ENCODE measurements around the gene NOS1AP.
A peak's percentile ranks its signal among the peaks of the same experiment; 100 is the strongest.

The NOS1AP gene

DNA sequence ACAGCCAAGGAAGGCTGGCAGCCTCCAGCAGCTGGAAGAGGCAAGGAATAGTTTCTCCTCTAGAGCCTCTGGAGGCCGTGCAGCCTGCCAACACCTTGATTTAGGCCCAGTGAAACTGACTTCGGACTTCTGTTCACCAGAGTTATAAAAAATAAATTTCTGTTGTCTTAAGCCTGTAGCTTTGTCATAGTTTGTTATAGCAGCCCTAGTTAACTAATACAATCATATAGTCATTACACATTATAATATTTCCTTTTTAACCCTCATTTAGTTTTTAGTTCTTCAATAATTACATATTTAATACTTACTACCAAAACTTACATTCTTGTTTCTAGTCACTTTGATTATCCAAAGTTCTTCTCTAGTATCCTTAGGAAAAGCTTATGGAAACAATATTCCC is 20.3 kb downstream of the NOS1AP start:
- DNase-seq (ENCODE audit: low read depth) = no peak

DNA sequence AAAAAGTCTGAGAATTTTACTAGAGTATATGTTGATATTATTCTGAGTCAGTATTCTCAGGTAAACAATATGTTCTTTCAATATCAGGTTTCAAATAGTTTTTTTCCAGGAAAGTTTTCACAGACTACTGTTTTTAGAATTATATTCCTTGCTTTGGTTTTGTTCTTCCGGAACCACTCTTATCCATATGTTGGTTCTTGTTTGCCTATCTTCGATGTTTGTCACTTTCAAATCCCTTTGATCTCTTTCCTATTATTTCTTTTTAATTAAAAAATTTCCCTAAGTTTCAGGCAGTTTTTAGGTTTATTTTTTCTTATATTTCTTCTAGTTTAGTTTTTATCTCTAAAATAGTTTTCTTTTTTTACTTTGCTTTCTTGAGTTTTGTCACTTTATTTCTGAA is 20.9 kb downstream of the NOS1AP start:
- no peak for DNase-seq (ENCODE audit: low read depth)

DNA sequence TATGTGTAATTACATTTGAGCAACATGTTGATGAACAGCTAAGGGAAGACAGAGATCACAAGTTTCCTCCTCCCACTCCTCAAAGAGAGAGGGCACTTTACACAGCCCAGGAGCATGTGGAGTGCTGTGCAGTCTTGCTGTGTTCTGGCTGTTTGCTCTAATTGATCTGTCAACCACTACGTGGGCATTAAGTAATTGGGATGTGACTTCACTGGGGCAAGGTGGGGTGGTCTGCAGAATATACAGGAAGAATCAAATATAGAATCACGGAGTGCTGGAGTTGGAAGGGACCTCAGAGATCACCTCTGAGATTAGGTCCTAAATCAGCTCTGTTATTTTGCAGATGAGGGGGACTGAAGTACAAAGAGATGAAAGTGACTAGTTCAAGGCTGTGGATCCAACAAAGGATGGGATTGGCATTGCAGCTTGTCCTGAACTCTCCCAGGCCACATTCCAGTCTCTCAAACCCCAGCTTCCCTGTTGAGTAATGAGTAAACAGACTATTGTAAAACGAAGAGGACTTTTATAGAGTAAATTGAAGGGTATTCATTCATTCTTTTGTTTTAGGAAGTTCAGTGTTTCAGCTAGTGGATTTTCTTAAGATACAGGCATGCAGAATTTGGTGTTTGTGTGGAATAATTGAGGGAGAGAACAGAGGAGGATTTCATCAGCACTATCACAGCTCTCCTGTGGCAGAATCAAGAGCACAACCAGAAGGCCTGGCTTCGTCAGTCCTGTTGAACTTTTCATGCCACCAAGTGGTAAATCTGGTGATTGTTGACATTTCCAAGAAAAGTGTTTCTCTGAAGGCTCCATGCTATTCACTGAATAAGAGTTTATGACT is 22.4 kb downstream of the NOS1AP start:
- DNase-seq (ENCODE audit: low read depth) = no peak

DNA sequence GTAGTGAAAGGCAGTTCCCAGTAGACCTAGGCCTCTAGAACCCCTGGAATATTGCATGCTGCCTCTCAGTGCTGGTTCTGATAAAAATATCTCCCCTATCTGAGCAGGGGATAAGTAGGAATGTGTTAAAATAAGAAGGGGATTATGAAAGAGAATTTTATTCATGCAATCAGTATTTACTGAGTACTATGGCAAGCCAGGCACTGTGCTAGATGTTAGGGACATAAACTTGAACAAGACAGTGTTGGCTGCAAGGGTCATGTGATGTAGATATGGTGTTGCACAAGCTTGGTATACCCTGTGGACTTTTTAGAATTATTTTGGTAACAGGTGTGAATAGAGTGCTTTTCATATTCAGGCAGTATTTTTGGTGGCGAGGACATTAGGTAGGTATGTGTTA is 23.6 kb downstream of the NOS1AP start:
- DNase-seq (ENCODE audit: low read depth) = no peak

DNA sequence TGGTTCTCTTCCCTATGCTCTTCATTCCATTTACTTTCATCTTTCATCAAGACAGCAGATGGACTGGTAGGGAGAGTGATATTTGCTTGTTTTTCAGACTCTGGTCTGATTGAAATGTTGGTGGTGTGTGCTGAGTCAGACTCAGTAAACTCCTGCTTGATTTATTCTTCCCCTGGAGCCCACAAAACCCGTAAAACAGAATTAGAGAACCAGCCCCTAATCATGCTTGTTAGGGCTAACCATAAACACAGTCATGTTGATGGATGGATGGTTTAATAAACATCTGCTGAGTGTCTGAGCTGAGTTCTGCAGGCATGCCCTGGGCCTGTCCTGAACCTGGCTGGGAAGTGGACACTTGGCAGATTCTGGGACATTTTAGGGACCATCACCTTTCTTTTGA is 24.8 kb downstream of the NOS1AP start:
- DNase-seq (ENCODE audit: low read depth) = peak; percentile 24

DNA sequence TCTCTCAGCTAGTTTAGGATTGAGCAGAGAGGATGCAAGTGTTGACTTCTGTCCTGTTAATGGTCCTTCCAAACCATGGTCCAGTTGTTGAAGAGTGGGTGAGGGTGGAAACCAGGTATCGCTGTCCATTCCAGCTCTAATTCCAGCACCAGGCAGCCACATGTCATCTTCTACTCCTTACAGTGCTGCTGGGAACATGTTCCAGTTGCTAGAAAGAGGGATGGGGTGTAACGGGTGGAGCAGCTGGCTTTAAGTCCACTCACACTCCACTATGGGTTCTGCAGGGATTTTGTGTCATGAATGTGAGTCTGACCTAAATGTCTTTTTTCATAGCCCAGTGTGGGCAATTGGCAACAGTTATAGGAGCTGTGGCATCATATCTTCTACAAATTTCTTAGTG is 25.2 kb downstream of the NOS1AP start:
- DNase-seq (ENCODE audit: low read depth) = no peak

DNA sequence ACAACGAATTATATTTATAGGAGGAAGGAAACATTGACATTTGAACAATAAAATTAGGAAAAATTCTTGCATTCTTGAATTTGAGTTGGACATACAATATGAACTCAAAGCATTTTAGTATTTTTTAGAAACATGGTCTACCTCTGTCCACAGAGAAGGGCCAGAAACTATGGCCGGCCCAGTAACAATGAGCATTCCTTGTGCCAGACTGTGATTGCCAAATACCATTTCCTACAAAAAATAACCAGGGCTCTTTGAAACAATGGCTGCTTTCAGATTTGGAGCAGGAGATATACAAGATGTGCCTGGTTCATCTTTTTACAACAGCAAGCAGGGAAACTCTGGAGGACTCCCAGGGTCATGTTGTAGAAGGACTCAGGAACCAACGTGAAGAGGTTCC is 38.4 kb downstream of the NOS1AP start:
- DNase-seq (ENCODE audit: low read depth) = no peak

DNA sequence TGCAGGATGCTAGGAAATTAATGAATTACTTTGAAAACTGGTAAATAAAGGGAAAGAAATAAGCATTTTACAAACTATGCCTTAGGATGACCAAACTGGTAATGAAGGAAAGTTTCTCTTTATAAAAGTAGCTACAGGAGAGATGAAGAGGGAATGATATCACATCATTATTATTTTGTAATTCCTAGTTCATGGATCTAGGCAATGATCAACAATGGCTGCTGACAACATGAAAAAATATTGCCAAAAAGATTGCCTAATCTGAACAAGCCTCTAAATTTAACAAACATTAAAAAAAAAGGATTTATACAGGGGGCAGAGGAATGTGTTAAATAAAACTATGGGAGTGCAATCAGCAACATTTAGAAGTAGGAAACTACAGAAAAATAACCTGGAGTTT is 38.9 kb downstream of the NOS1AP start:
- DNase-seq (ENCODE audit: low read depth) = no peak

DNA sequence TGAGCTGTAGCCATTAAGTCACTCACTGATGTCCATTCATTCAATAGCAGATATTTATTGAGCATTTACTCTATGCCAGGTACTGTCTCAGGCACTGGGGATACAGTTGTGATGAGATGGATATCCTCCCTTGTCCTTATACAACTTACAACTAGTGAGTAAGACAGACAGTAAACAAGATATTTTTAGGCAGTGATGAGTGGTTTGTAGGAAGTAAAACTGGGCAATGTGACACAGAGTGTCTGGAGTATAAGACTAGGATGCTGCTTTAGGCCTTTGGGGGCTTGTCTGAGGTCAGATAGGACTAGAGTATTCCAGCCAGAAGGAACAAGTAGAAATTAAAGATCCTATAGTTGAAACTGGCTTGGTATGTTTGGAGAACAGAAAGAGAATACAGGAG is 41.4 kb downstream of the NOS1AP start:
- no peak for DNase-seq (ENCODE audit: low read depth)

DNA sequence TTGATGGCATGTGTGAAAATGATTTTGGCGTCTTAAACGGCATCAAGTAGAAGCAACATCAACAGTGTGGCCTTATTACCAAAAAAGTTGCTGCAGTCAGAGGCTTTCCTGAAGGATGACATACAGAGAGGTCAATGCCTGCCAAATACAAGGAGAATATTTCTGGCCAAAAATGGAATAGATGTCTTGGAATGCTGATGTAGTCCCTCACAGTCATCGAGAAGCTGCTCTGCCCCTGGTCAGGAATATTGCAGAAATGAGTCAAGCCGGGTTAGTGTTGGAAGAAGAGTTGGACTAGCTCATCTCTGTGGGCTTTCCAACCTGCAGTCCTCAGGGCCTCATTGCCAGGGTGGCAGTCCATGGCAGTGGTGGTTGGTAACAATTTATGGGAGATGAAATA is 42.1 kb downstream of the NOS1AP start:
- no peak for DNase-seq (ENCODE audit: low read depth)

DNA sequence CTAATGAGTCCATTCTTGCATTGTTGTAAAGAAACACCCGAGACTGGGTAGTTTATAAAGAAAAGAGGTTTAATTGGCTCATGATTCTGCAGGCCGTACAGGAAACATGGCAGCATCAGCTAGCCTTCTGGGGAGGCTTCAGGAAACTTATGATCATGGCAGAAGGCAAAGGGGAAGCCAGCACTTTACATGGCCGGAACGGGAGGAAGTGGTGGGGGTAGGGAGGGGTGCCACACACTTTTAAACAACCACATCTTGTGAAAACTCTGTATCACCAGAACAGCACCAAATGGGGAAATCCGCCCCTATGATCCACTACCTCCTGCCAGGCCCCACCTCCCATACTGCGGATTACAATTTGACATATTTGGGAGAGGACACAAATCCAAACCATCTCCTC is 43.9 kb downstream of the NOS1AP start:
- no peak for DNase-seq (ENCODE audit: low read depth)

DNA sequence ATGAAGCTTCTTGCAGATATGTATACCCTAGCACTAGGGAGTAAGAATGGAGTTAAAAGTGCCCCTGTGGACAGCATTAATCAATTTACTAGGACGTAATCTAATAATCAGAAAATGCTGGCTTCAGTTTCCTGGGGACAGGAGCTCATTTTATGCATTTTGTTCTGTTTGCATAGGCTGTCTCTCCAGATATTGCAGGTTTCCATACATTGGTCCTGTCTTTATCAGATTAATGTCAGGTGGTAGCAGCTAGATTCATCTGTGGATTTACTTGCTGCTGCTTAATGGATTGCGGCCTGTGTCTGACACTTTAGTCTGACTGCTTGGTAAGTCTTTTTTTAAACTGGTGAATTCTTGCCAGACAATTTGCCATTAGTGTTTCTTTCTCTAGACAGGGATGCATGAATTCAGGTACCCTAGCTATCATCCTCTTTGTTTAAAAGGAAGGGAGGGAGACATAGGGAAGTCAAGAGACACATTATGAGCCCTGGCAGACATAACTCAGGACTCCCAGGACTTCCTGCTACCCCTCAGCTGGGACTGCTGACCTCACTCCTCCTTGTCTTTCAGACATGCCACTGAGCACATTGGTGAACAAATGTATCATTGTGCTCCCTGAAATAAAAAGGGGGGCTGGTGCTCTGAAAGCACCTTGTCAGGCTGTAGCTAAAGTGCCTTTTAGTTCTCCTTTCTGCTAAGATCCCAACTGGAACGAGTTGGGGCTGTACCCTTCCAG is 47.7 kb downstream of the NOS1AP start:
- DNase-seq (ENCODE audit: low read depth) = no peak

DNA sequence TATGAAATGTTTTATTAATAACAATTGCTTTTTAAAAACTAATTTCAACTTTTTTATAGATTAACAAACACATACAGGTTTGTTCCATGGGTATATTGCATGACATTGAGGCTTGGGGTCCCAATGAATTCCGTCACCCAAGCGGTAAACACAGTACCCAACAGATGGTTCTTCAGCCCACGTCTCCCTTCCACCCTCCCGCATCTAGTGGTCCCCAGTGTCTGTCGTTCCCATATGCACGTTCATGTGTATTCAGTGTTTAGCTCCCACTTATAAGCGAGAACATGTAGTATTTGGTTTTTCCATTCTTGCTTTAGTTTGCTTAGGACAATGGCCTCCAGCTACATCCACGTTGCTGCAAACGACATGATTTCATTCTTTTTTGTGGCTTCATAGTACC is 48.6 kb downstream of the NOS1AP start:
- DNase-seq (ENCODE audit: low read depth) = no peak

DNA sequence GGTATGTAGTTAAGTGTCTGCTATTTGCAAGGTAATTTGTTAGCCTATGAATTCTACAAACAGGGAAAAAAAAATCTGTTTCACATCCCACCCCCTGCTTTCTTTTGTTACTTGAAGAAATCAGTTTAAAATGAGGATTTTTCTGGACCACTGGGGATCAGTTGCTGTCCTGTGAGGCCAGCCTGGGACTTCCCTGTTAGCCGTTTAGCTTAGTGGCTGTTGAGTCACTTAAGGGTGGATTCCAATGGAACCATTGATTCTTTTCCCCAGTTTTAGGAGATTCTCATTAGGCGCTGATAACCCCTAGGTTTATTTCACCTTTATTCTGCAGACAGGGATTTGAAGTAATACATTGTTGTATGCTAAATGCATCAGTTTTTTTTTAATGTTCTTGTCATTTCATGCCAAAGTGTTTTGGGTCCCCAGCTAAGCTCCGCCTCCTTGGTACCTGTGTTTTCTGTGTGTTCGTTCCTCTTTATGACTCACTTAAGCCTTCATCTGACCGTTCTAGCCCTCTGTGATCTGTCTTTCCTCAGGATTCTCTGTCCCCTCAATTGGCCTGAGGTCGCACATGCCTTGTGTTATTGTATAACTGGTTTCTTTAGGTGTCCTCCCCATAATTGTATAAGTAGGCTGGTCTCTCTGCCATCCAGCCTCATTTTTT is 59.3 kb downstream of the NOS1AP start:
- no peak for DNase-seq (ENCODE audit: low read depth)

DNA sequence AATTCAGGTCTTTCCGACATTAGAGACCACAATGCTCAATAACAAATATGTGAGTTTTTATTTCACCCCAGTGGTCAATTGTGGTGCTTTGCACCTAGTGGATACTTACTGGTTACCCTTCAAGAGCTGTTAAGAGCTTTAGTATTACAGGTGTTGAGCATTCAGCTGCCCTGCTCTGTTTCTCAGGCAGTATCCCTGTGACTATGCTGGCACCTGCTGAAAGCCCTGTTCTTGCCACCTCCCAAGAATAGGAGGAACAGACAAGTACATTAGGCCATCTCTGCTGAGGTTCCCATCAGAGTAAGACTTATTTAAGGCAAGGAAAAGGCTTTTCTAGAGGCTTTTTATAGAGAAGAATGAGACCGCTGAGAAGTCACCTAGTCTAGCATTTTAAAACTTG is 60.8 kb downstream of the NOS1AP start:
- DNase-seq (ENCODE audit: low read depth) = no peak

DNA sequence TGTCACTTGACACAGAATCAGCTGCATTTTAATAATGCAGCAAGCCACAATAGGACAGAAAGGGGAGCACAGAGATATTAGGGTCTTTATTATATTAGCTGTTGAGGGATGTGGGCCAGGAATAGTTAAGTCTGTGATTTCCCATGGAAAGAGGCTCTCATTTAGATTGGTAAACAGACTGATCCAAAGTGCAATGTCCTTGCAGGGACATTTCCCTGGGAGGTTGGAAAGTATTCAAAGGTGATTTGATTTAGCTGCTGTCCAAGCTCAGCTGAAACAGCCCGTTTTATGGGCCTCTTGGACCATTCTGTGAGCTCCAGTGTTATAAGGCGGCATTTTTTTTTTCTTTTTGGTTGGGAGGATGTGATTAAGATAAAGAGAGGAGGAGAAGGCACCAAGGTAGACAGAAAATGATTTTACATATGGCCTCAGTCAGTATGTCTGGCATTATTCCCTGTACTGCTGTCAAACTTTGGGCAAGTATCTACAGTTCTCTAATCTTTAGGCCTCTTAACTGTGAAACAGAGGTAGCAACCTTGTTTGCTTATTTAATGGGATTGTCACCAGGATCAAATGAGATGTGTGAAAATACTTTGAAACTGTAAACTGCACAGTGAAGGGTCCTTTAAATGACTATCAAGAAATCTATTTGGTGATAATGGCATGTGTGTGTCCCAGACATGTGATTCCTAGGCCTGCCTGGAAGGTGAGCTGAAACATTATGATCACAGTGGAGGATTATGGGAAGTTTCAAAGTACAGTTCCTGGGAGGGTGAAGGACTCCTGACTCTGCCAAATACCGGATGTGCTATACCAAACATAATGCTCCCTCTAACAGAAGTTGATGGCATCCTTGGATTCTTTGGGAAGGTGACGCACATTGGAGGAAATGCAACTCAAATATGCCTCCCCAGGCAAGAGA is 62.2 kb downstream of the NOS1AP start:
- no peak for DNase-seq (ENCODE audit: low read depth)

DNA sequence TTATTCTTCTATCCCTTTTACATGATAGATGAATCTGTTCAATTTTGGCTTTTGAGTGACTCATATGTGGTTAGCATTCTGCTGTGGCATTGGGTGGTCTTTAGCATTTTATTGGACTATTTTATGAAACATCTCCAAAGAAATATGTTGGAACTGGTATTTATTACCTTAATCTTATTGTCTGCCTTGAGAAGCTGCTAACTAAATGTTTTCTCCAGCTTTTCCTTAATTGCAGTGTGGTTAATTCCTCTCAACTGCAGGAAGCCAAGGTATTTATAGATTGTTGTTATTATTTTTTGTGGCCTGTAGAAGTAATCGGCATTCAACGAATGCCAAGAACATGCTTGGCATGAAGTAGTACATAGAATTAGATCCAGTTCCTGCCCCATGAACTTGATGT is 64.1 kb downstream of the NOS1AP start:
- no peak for DNase-seq (ENCODE audit: low read depth)

DNA sequence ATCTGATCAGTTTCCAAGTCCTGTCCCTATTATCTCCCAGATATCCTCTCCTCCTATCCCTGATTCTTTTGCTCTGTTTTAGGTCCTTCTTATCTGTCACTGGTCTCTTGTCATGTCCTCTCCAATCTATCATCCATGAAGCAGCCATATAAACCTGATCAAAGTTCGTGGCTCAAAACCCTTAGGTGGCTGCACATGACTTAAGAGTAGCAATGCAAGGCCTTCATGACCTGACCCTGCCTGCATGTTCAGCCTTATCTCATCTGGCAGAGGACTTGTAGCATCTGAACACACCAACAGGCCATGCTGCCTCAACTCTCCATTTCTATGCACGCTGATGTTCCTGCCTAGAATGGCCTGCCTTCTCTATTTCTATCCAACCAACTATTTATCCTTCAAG is 65.2 kb downstream of the NOS1AP start:
- DNase-seq (ENCODE audit: low read depth) = no peak

DNA sequence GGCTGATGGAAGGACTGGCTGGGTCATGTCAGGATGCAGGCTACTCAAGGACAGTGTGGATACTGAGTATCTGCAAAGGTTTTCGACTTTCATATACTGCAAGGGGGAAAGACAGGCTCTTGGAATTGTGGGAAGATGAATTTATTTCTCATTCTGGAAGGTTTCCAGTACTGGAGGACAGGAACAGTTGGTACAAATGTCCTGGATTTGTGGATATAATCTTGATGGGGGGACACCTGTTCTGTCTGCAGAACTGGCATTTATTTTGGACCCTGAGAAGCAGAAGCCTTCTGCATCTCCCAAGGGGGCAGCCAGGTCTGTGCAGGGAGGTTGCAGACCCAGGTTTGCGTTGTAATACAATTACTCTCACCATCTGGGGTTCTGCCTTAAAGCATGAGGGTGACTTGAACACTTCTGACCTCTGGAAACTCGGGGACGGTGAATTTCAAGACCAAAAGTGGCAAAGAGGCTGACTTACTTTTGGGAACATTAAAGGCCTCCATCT is 65.8 kb downstream of the NOS1AP start:
- no peak for DNase-seq (ENCODE audit: low read depth)

DNA sequence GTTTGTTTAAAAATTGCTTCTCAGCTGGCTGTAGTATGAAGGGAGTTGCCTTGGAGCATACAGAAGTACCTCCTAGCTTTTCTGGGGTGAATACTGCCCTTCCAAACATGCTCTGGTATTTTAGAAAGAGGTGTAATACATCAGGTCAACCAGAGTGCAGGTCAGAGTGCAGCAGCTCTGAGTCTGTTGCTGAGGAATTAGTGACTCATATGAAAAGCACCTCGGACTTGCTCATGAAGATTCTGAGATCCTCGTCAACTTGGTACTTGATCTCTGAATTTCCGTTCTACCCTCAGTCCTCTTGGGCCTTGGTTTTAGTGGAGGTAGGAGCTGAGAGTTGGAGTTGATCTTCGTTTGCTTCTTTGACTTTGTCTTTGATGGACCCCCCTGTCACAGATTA is 67.3 kb downstream of the NOS1AP start:
- DNase-seq (ENCODE audit: low read depth) = peak; percentile 93

DNA sequence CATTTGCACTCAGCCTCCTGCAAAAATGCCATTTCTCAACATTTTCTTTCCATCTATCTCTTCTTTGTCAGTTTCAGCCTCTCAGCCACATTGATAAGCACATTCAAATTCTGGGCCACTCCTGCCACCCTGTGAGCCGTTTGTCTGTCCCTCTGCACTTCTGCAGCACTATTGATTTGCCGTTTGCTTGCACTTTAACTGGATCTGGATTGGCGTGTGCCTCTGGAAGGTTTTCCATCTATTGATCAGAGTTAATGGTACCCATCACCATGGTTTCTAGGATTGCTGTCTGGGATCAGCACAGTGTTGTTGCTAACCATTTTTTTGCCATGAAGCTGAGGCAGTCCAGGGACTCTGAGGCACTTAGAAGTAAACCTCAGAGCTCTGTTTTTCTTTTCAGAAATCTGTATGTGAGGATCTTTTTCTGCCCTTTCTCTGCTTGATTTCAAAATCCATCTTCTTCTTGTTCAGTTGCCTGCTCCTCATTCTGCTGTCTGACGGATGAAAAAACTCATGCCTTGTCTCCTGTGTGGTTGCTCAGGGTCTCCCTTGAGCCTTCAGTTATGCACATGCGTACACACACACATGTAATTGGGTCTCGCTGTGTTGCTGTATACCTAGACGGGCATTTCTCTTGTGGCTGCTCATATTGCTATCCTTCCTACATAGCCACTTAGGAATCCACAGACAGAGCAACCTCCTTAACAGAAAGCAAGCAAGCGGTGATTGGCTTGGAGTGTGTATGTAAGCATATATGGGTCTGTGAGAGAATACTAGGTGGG is 67.9 kb downstream of the NOS1AP start:
- DNase-seq (ENCODE audit: low read depth) = peak; percentile 38
